OCI-LY7 (cell line): ENCODE results near the gene SGSM2. TPM values are rescaled to one million over a fixed set of nuclear protein-coding genes. Genes with fewer than 3 reads are reported as not detected.

Experiments
- BruUV-seq: library from RNA; stranded (reverse); fragments of 400-500 nt; replicated peaks from 2 replicates; lab custom pipeline; 2021; lab: Mats Ljungman, UMichigan
- CTCF ChIA-PET: fragments of 300-600 bp; sonication (Branson Sonifier 250); formaldehyde crosslinking; loops from one replicate; lab custom pipeline; 2022; ENCODE audit warnings: antibody characterized with exemption; ENCODE audit not compliant: unreplicated experiment; lab: Charles Lee
- POLR2A ChIA-PET: fragments of 300-600 bp; sonication (Branson Sonifier 250); formaldehyde crosslinking; loops from one replicate; lab custom pipeline; 2022; ENCODE audit warnings: antibody characterized with exemption; lab: Charles Lee
- DNase-seq: peaks from one replicate; pipeline ENCODE4 v3.0.0-alpha.2; 2015; ENCODE audit warnings: low spot score
- H2AFZ ChIP-seq: fragments of 200-600 bp; sonication (generic), shearing (Covaris generic); 2 replicates; pipeline ENCODE4 v1.6.1; 2014; ENCODE audit warnings: mild to moderate bottlenecking, antibody characterized with exemption, low read length, moderate library complexity
- H3K27ac ChIP-seq: fragments of 200-600 bp; sonication (generic); 2 replicates; pipeline ENCODE4 v1.5.1; 2014; ENCODE audit warnings: mixed run types, low read depth, mild to moderate bottlenecking, moderate library complexity, low read length, inconsistent platforms; ENCODE audit not compliant: poor library complexity, severe bottlenecking
- H3K36me3 ChIP-seq: fragments of 200-600 bp; sonication (generic); 2 replicates; pipeline ENCODE4 v1.6.1; 2014; ENCODE audit warnings: mild to moderate bottlenecking, antibody characterized with exemption, low read length, moderate library complexity, mixed read lengths; ENCODE audit not compliant: insufficient read depth
- H3K4me1 ChIP-seq: fragments of 200-600 bp; sonication (generic); 2 replicates; pipeline ENCODE4 v1.5.1; 2014; ENCODE audit warnings: mild to moderate bottlenecking, low read length; ENCODE audit not compliant: insufficient read depth, poor library complexity, severe bottlenecking
- H3K4me2 ChIP-seq: fragments of 200-600 bp; sonication (generic); 2 replicates; pipeline ENCODE4 v1.6.1; 2014; ENCODE audit warnings: mild to moderate bottlenecking, low read length
- H3K4me3 ChIP-seq: fragments of 200-600 bp; sonication (generic); 2 replicates; pipeline ENCODE4 v1.5.1; 2014; ENCODE audit warnings: mild to moderate bottlenecking, low read depth, low read length; ENCODE audit not compliant: poor library complexity, severe bottlenecking
- H3K79me2 ChIP-seq: fragments of 200-600 bp; sonication (generic); 2 replicates; pipeline ENCODE4 v1.6.1; 2016; ENCODE audit warnings: low read depth, mild to moderate bottlenecking, low read length, moderate library complexity, mixed read lengths; ENCODE audit not compliant: insufficient read depth
- H3K9me2 ChIP-seq: fragments of 200-600 bp; sonication (generic); 2 replicates; pipeline ENCODE4 v1.6.1; 2016; ENCODE audit warnings: mild to moderate bottlenecking, low read length, mixed read lengths; ENCODE audit not compliant: insufficient read depth
- H3K9me3 ChIP-seq: fragments of 200-600 bp; sonication (generic); 2 replicates; pipeline ENCODE4 v1.6.1; 2014; ENCODE audit warnings: mild to moderate bottlenecking, mixed run types, low read length, mixed read lengths
- H4K20me1 ChIP-seq: fragments of 200-600 bp; sonication (generic); 2 replicates; pipeline ENCODE4 v1.6.1; 2014; ENCODE audit warnings: mild to moderate bottlenecking, antibody characterized with exemption, low read length, moderate library complexity, mixed read lengths; ENCODE audit not compliant: insufficient read depth
- EZH2phosphoT487 ChIP-seq: fragments of 200-600 bp; sonication (generic); IDR thresholded peaks from 2 replicates; pipeline ENCODE4 v1.6.1; 2018; ENCODE audit warnings: low read depth, borderline replicate concordance, mild to moderate bottlenecking, mixed run types, antibody characterized with exemption, low read length, moderate library complexity, mixed read lengths
- intact Hi-C: fragments of 100-400 bp; cut with micrococcal nuclease; formaldehyde crosslinking; loops from one replicate; pipeline ENCODE4 v1.10.0; 2022; ENCODE audit not compliant: unreplicated experiment
- total RNA-seq, 2 experiments: library from RNA; depleted of rRNA in 1 of 2; stranded (reverse); fragments of >200 nt in 1 of 2; shearing (Covaris generic) in 1 of 2; gene quantifications; 2 replicates each; pipeline ENCODE4 v1.2.3, GENCODE V29; 2014 to 2022
- TF ChIP-seq, protein P1 (sequence below): fragments of 200-600 bp; sonication (generic); conservative IDR thresholded peaks from 2 replicates; pipeline ENCODE4 v1.5.1; 2014; ENCODE audit warnings: mild to moderate bottlenecking, antibody characterized with exemption, low read length, moderate library complexity, mixed read lengths

Gene SGSM2
- total RNA-seq, 2 experiments from 2014 or later = 44.0 to 50.6 TPM

DNA sequence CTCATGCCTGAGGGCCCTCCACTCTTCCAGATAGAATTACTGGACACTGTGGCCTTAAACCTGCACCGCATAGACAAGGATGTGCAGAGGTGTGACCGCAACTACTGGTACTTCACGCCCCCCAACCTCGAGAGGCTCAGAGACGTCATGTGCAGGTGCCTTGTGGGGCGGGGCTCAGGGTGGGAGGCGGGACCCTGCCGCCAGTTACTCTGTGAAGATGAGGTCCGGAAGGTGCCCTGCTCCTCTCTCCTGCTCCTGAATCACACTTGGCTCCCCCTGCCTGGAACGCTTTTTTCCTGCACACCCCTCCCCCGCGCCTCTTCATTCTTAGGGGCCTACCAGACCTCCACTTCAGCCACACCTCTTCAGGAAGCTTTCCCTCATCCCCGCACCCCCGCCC is 38.8 kb downstream of the SGSM2 start:
- no peaks in the 10 kb centered on the region for H3K36me3 ChIP-seq
- no peak overlapping the region for H3K4me2 ChIP-seq
- H3K4me3 ChIP-seq = no peak overlapping the region
- H3K9me2 ChIP-seq = no peaks in the 10 kb centered on the region
- no peak overlapping the region for H2AFZ ChIP-seq
- H3K27ac ChIP-seq = no peak overlapping the region
- no TSS peak for BruUV-seq
- no peaks in the 10 kb centered on the region for H3K4me1 ChIP-seq
- no peak for TF ChIP-seq EZH2phosphoT487
- TF ChIP-seq, protein P1, sequence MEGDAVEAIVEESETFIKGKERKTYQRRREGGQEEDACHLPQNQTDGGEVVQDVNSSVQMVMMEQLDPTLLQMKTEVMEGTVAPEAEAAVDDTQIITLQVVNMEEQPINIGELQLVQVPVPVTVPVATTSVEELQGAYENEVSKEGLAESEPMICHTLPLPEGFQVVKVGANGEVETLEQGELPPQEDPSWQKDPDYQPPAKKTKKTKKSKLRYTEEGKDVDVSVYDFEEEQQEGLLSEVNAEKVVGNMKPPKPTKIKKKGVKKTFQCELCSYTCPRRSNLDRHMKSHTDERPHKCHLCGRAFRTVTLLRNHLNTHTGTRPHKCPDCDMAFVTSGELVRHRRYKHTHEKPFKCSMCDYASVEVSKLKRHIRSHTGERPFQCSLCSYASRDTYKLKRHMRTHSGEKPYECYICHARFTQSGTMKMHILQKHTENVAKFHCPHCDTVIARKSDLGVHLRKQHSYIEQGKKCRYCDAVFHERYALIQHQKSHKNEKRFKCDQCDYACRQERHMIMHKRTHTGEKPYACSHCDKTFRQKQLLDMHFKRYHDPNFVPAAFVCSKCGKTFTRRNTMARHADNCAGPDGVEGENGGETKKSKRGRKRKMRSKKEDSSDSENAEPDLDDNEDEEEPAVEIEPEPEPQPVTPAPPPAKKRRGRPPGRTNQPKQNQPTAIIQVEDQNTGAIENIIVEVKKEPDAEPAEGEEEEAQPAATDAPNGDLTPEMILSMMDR = no peak
- no peaks in the 10 kb centered on the region for H3K79me2 ChIP-seq
- DNase-seq = no peak
- ChIA-PET CTCF (no interaction called here), POLR2A (no interaction called here)
- intact Hi-C loops = no loop called here
- no peaks in the 10 kb centered on the region for H3K9me3 ChIP-seq
- H4K20me1 ChIP-seq = no peaks in the 10 kb centered on the region

GRCh38 chr17:2377659-2378058 is 40.4 kb downstream of the SGSM2 start:
- no TSS peak for BruUV-seq
- TF ChIP-seq EZH2phosphoT487 = no peak
- TF ChIP-seq, protein P1 = no peak
- H4K20me1 ChIP-seq = no peaks in the 10 kb centered on the region
- H3K4me3 ChIP-seq = no peak overlapping the region
- no peaks in the 10 kb centered on the region for H3K9me3 ChIP-seq
- no peak overlapping the region for H3K4me2 ChIP-seq
- intact Hi-C loops = no loop called here
- H3K36me3 ChIP-seq = no peaks in the 10 kb centered on the region; the same call in 1 of the 2 replicates
- peaks cover under 1% of the 10 kb centered on the region for H3K4me1 ChIP-seq
- POLR2A ChIA-PET = no interaction called here
- CTCF ChIA-PET = no interaction called here
- no peak overlapping the region for H2AFZ ChIP-seq
- H3K27ac ChIP-seq = no peak overlapping the region
- no peaks in the 10 kb centered on the region for H3K79me2 ChIP-seq
- DNase-seq = no peak
- no peaks in the 10 kb centered on the region for H3K9me2 ChIP-seq

DNA sequence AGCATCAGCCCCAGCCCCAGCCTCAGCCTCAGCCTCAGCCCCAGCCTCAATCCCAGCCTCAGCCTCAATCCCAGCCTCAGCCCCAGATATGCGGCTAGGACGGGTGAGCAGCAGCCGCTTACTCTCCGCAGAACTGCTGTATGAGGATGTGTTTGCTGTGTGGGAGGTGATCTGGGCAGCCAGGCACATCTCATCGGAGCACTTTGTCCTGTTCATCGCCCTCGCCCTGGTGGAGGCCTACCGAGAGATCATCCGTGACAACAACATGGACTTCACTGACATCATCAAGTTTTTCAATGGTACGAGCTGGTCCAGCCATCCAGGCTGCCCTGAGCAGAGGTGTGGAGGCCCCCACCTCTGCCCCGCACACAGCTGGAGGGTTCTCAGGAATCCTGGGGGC is 41.6 kb downstream of the SGSM2 start:
- no peak for DNase-seq
- intact Hi-C loops = no loop called here
- CTCF ChIA-PET = no interaction called here
- peaks cover 5% of the 10 kb centered on the region for H3K4me1 ChIP-seq
- H3K9me3 ChIP-seq = no peaks in the 10 kb centered on the region
- H3K36me3 ChIP-seq = no peaks in the 10 kb centered on the region; the same call in 1 of the 2 replicates
- no peaks in the 10 kb centered on the region for H4K20me1 ChIP-seq
- TF ChIP-seq, protein P1 = no peak
- TF ChIP-seq EZH2phosphoT487 = no peak
- no peak overlapping the region for H3K27ac ChIP-seq
- H3K4me3 ChIP-seq = no peak overlapping the region
- POLR2A ChIA-PET = interaction anchor here (0.6 kb wide), 1 partner anchor 451 kb away, joined by 5 read pairs; no protein-coding TSS in a partner anchor
- H3K79me2 ChIP-seq = no peaks in the 10 kb centered on the region
- BruUV-seq = no TSS peak
- no peaks in the 10 kb centered on the region for H3K9me2 ChIP-seq
- H3K4me2 ChIP-seq = no peak overlapping the region
- no peak overlapping the region for H2AFZ ChIP-seq
